ENCODE data around the gene TMF1. TPM values are rescaled to one million over a fixed set of nuclear protein-coding genes. Genes with fewer than 3 reads are reported as not detected.

The TMF1 gene
- total and polyA plus RNA-seq, 10 of the 15 experiments (the other 5 are each of a cell fraction or from before 2014, with no cell fraction given), result 7.1 to 24.5 (median 18.6) TPM

- no peak for TF ChIP-seq REST (IDR thresholded peaks at IDR 0.05; ENCODE audit: low read depth, low read length)
- TF ChIP-seq LARP7 (IDR thresholded peaks at IDR 0.05), result no peak
- no peak for TF ChIP-seq BHLHE40 (IDR thresholded peaks at IDR 0.05; ENCODE audit: borderline replicate concordance in 1 of 2, low read depth in 2 of 2, low read length in 1 of 2)
- TF ChIP-seq PKNOX1 (IDR thresholded peaks at IDR 0.05), result no peak
- no peak for TF ChIP-seq EED (IDR thresholded peaks at IDR 0.05; ENCODE audit: low read depth)
- TF ChIP-seq IRF5 (IDR thresholded peaks at IDR 0.05; ENCODE audit: borderline replicate concordance), result no peak
- TF ChIP-seq IKZF2 (IDR thresholded peaks at IDR 0.05), result no peak
- no peak for TF ChIP-seq IRF4 (IDR thresholded peaks at IDR 0.05; ENCODE audit: low read depth, low read length)
- no peak for TF ChIP-seq CHD4 (IDR thresholded peaks at IDR 0.05)
- no peak for TF ChIP-seq PRDM15 (CRISPR knock-in tag; IDR thresholded peaks at IDR 0.05)
- TF ChIP-seq EZH2 (IDR thresholded peaks at IDR 0.05; ENCODE audit: borderline replicate concordance, control insufficient read depth, low read depth, low read length), result no peak
- no peak for TF ChIP-seq JUND (IDR thresholded peaks at IDR 0.05; ENCODE audit: low read depth, low read length)
- TF ChIP-seq EP300 (IDR thresholded peaks at IDR 0.05; ENCODE audit: borderline replicate concordance in 1 of 2, control insufficient read depth in 1 of 2, low read depth in 2 of 2, low read length in 2 of 2), result no peak
These were observed 11.5 kb upstream of the TMF1 start (continued) for GRCh38 chr3:69063636-69064035.

Measured in GM12878 (cell line).